Measurements from ENCODE around the gene CRYGS.

- TF ChIP-seq CTCF (IDR thresholded peaks at IDR 0.05) (no peak), POLR2A (IDR thresholded peaks at IDR 0.05) (no peak), EP300 (IDR thresholded peaks at IDR 0.05) (no peak)
Measured at GRCh38 chr3:186580785-186581184, 36.6 kb upstream of the CRYGS start.

Measured in gastroesophageal sphincter (tissue), 3 donors.